DND-41 (cell line): ENCODE measurements around the gene ELN.

Experiments
- EZH2 ChIP-seq: IDR thresholded peaks from 3 replicates; pipeline ENCODE4 v1.6.1; 2012; ENCODE audit warnings: borderline replicate concordance, low read depth, mild to moderate bottlenecking, moderate library complexity, low read length, inconsistent platforms; ENCODE audit not compliant: severe bottlenecking
- TF ChIP-seq, protein P1 (sequence below): IDR thresholded peaks from 2 replicates; pipeline ENCODE4 v1.5.1; 2012; ENCODE audit warnings: borderline replicate concordance, low read length, moderate library complexity, mild to moderate bottlenecking; ENCODE audit not compliant: poor library complexity, severe bottlenecking; ENCODE audit errors: extremely low read depth

DNA sequence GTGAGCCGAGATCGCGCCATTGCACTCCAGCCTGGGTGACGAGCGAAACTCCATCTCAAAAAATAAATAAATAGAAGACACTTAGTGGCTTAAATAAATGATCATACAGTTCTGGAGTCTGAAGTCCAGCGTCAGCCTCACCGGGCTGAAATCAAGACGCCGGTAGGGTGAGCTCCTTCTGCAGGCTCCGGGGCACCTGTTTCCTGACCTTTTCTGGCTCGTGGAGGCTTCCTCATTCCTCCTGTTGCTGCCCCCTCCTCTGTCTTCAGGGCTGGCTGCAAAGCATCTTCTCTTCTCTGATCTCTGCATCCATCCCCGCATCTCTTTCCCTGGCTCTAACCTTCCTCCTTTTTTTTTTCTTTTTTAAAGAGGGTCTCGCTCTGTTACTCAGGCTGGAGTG, 88.4 kb downstream of the ELN start:
- TF ChIP-seq EZH2, result no peak
- TF ChIP-seq, protein P1, sequence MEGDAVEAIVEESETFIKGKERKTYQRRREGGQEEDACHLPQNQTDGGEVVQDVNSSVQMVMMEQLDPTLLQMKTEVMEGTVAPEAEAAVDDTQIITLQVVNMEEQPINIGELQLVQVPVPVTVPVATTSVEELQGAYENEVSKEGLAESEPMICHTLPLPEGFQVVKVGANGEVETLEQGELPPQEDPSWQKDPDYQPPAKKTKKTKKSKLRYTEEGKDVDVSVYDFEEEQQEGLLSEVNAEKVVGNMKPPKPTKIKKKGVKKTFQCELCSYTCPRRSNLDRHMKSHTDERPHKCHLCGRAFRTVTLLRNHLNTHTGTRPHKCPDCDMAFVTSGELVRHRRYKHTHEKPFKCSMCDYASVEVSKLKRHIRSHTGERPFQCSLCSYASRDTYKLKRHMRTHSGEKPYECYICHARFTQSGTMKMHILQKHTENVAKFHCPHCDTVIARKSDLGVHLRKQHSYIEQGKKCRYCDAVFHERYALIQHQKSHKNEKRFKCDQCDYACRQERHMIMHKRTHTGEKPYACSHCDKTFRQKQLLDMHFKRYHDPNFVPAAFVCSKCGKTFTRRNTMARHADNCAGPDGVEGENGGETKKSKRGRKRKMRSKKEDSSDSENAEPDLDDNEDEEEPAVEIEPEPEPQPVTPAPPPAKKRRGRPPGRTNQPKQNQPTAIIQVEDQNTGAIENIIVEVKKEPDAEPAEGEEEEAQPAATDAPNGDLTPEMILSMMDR, result no peak
